NCI-H146 treated with DMSO at 0.1 percent for 48 hours (cell line): ENCODE results near the gene CARMIL1.

ENCODE experiments used
- DNase-seq: peaks from one replicate; lab custom pipeline; 2025; ENCODE audit not compliant: unreplicated experiment; lab: John Stamatoyannopoulos, UW

Gene CARMIL1

GRCh38 chr6:25637960-25638434 is 358.8 kb downstream of the CARMIL1 start:
- peak; percentile 96 for DNase-seq

- no peak for DNase-seq
These were observed 360.5 kb downstream of the CARMIL1 start for GRCh38 chr6:25639653-25640052.

GRCh38 chr6:25640446-25640845 is 361.3 kb downstream of the CARMIL1 start:
- DNase-seq, result no peak

- no peak for DNase-seq
These were observed 361.7 kb downstream of the CARMIL1 start for GRCh38 chr6:25640891-25641290.

GRCh38 chr6:25641377-25641776 is 362.2 kb downstream of the CARMIL1 start:
- no peak for DNase-seq

GRCh38 chr6:25641940-25642666 is 362.9 kb downstream of the CARMIL1 start:
- DNase-seq, result no peak

- no peak for DNase-seq
These were observed 363.6 kb downstream of the CARMIL1 start for GRCh38 chr6:25642667-25643328.

- no peak for DNase-seq
These were observed 366.7 kb downstream of the CARMIL1 start for GRCh38 chr6:25645916-25646315.

- no peak for DNase-seq
These were observed 370.4 kb downstream of the CARMIL1 start for GRCh38 chr6:25649611-25650010.

GRCh38 chr6:25652007-25652515 is 372.9 kb downstream of the CARMIL1 start, which contains the start of gene SCGN:
Gene SCGN, plus strand, starts transcription at chr6:25652215. Its CDS starts 189 bp downstream, at chr6:25652404.
- peak; percentile 69 for DNase-seq

- no peak for DNase-seq
These were observed 376.5 kb downstream of the CARMIL1 start for GRCh38 chr6:25655723-25656122.

GRCh38 chr6:25659633-25660368 is 380.6 kb downstream of the CARMIL1 start:
- peak; percentile 89 for DNase-seq

GRCh38 chr6:25660512-25660911 is 381.3 kb downstream of the CARMIL1 start:
- peak; percentile 19 for DNase-seq

- DNase-seq, result no peak
These were observed 382.1 kb downstream of the CARMIL1 start for GRCh38 chr6:25661129-25661779.

GRCh38 chr6:25665455-25665854 is 386.3 kb downstream of the CARMIL1 start:
- DNase-seq, result no peak

- DNase-seq, result no peak
These were observed 390.2 kb downstream of the CARMIL1 start for GRCh38 chr6:25669413-25669812.
